Activated naive CD8-positive, alpha-beta T cell (primary cell): ENCODE data around the gene GTF2A2.

Source experiments
- H3K27ac Mint-ChIP-seq: one replicate; pipeline ENCODE4 v1.8.0; 2021; ENCODE audit warnings: mixed read lengths
- H3K27me3 Mint-ChIP-seq: one replicate; pipeline ENCODE4 v1.8.0; 2021; ENCODE audit warnings: mixed read lengths
- H3K36me3 Mint-ChIP-seq: one replicate; pipeline ENCODE4 v1.8.0; 2021; ENCODE audit warnings: mixed read lengths
- H3K4me1 Mint-ChIP-seq: one replicate; pipeline ENCODE4 v1.8.0; 2021; ENCODE audit warnings: low read depth, mixed read lengths
- H3K4me3 Mint-ChIP-seq: one replicate; pipeline ENCODE4 v1.8.0; 2021; ENCODE audit warnings: mild to moderate bottlenecking, mixed read lengths
- H3K9me3 Mint-ChIP-seq: one replicate; pipeline ENCODE4 v1.8.0; 2021; ENCODE audit warnings: low read depth, mixed read lengths

GTF2A2 gene

GRCh38 chr15:59595434-59595915 lies 61.8 kb downstream of the GTF2A2 start:
- Mint-ChIP-seq H3K9me3 (no peaks in the 10 kb centered on the region), H3K4me1 (peaks cover 11% of the 10 kb centered on the region), H3K36me3 (peaks cover 5% of the 10 kb centered on the region), H3K27me3 (peaks cover 5% of the 10 kb centered on the region), H3K27ac (no peak overlapping the region), H3K4me3 (no peak overlapping the region)

GRCh38 chr15:59594991-59595390 lies 62.3 kb downstream of the GTF2A2 start:
- H3K4me1 Mint-ChIP-seq = peaks cover 14% of the 10 kb centered on the region
- peaks cover 2% of the 10 kb centered on the region for H3K36me3 Mint-ChIP-seq
- no peak overlapping the region for H3K27ac Mint-ChIP-seq
- no peaks in the 10 kb centered on the region for H3K9me3 Mint-ChIP-seq
- H3K27me3 Mint-ChIP-seq = peaks cover 4% of the 10 kb centered on the region
- no peak overlapping the region for H3K4me3 Mint-ChIP-seq

GRCh38 chr15:59594493-59594942 lies 62.8 kb downstream of the GTF2A2 start:
- Mint-ChIP-seq H3K27me3 (peaks cover 1% of the 10 kb centered on the region), H3K27ac (no peak overlapping the region), H3K36me3 (no peaks in the 10 kb centered on the region), H3K4me1 (peaks cover 14% of the 10 kb centered on the region), H3K9me3 (no peaks in the 10 kb centered on the region), H3K4me3 (no peak overlapping the region)

GRCh38 chr15:59591356-59591755 lies 66.0 kb downstream of the GTF2A2 start:
- no peaks in the 10 kb centered on the region for H3K9me3 Mint-ChIP-seq
- no peak overlapping the region for H3K4me3 Mint-ChIP-seq
- H3K27ac Mint-ChIP-seq = peak overlapping the region; percentile 1
- no peaks in the 10 kb centered on the region for H3K36me3 Mint-ChIP-seq
- H3K4me1 Mint-ChIP-seq = peaks cover 18% of the 10 kb centered on the region
- peaks cover 2% of the 10 kb centered on the region for H3K27me3 Mint-ChIP-seq

GRCh38 chr15:59590027-59590426 lies 67.3 kb downstream of the GTF2A2 start:
- H3K36me3 Mint-ChIP-seq = no peaks in the 10 kb centered on the region
- peaks cover 18% of the 10 kb centered on the region for H3K4me1 Mint-ChIP-seq

More at GRCh38 chr15:59590027-59590426, 67.3 kb downstream of the GTF2A2 start:
- Mint-ChIP-seq H3K27ac (no peak overlapping the region), H3K4me3 (peak overlapping the region; percentile 6), H3K9me3 (no peaks in the 10 kb centered on the region), H3K27me3 (peaks cover 2% of the 10 kb centered on the region)
